ENCODE results near the gene TBC1D17. TPM values are rescaled to one million over a fixed set of nuclear protein-coding genes. Genes with fewer than 3 reads are reported as not detected.

Gene TBC1D17
- total RNA-seq, 6 experiments from 2014 or later: 42.8 to 53.3 (median 46.8) TPM

DNA sequence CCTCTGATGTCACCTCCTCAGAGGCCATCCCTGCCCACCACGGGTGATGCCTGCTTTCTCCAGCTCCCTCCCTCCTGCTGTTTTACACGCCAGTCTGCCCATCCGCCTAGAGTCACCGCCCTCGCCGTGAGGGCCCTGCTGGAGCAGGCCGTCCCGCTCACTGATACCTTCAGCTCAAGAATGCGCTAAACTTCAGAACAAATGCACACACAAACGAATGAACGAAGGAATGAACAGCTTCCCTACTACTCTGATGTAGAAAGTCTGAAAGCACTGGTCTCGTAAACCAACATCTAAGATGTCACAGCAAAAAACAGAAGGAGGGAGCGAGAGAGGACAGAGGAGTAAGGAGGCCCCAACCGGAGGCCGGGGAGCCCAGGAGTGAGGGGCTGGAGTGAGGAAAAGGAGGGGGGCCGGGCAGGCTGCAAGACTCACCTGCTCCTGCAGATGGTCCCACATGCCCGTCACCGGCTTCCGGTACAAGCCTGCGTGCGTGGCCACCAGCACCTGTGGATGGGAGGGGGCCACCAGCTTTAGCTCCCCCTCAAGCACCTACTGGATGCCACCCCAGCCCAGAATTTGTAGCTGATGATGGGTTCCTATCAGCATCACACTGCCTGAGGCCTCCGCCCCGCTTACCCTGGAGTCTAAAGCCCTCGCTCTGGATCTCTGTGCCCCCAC is 14.1 kb upstream of the TBC1D17 start:
- TF ChIP-seq, protein P1, sequence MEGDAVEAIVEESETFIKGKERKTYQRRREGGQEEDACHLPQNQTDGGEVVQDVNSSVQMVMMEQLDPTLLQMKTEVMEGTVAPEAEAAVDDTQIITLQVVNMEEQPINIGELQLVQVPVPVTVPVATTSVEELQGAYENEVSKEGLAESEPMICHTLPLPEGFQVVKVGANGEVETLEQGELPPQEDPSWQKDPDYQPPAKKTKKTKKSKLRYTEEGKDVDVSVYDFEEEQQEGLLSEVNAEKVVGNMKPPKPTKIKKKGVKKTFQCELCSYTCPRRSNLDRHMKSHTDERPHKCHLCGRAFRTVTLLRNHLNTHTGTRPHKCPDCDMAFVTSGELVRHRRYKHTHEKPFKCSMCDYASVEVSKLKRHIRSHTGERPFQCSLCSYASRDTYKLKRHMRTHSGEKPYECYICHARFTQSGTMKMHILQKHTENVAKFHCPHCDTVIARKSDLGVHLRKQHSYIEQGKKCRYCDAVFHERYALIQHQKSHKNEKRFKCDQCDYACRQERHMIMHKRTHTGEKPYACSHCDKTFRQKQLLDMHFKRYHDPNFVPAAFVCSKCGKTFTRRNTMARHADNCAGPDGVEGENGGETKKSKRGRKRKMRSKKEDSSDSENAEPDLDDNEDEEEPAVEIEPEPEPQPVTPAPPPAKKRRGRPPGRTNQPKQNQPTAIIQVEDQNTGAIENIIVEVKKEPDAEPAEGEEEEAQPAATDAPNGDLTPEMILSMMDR (IDR thresholded peaks at IDR 0.05): no peak

DNA sequence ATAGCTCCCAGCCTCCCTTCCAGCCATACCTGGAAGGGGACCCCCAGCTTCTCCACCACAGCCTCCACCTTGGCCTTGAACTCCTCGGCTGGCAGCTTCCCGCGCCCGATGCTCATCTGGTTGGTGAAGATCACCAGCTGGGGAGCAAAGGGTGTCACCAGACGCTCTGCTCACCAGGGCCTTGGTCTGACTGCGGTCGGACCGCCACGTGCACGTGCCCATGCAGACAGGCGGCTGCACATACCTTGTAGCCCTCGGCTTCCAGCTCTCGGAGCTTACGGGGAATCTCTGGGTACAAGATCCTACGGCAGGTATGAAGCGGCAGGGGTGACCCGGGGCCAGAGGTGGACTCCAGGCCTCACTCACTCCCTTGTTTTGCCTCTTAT is 13.6 kb upstream of the TBC1D17 start:
- Mint-ChIP-seq H3K9me3 (peaks cover 5% of the 10 kb centered on the region; the same call in 1 of the 2 replicates), H3K36me3 (ENCODE audit: low read depth) (peaks cover 36% of the 10 kb centered on the region)
- TF ChIP-seq, protein P1 (IDR thresholded peaks at IDR 0.05): no peak

More for the DNA sequence above, 14.1 kb upstream of the TBC1D17 start:
- no peak for DNase-seq
- H3K27ac Mint-ChIP-seq: peak overlapping the region; percentile 51; the same call in 1 of the 2 replicates
- peaks cover 19% of the 10 kb centered on the region for H3K27me3 Mint-ChIP-seq (ENCODE audit: insufficient read depth)
- peaks cover 44% of the 10 kb centered on the region for H3K4me1 Mint-ChIP-seq (ENCODE audit: low read depth)
- peaks cover 5% of the 10 kb centered on the region; the same call in 1 of the 2 replicates for H3K9me3 Mint-ChIP-seq
- H3K4me3 Mint-ChIP-seq: no peak overlapping the region
- H3K36me3 Mint-ChIP-seq (ENCODE audit: low read depth): peaks cover 38% of the 10 kb centered on the region

DNA sequence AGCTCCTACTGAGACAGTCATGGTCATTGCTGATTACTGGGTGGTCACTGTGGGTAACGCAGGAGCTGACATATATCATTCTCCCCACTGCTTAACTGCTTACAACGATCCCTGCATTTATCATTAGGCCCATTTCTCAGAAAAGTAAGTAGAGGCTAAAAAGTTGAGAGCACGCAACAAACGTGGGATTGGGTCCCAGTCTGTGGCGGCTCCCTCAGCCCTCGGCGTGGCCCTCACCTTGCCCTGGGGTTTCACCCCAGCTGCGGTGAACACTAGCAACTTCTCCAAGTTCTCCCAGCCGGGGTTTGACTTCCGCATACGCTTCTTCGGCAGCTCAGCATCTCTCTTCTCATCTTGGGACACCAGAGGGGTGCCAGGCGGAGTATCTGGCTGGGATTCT is 12.6 kb upstream of the TBC1D17 start:
- Mint-ChIP-seq H3K4me3 (peak overlapping the region; percentile 97; the same call in 1 of the 2 replicates), H3K27me3 (ENCODE audit: insufficient read depth) (peaks cover 14% of the 10 kb centered on the region), H3K27ac (no peak overlapping the region), H3K4me1 (ENCODE audit: low read depth) (peaks cover 30% of the 10 kb centered on the region), H3K9me3 (peaks cover 5% of the 10 kb centered on the region; the same call in 1 of the 2 replicates), H3K36me3 (ENCODE audit: low read depth) (peaks cover 33% of the 10 kb centered on the region)
- DNase-seq: no peak
- TF ChIP-seq, protein P1 (IDR thresholded peaks at IDR 0.05): no peak

More for the DNA sequence above, 13.6 kb upstream of the TBC1D17 start:
- no peak overlapping the region for H3K4me3 Mint-ChIP-seq
- H3K4me1 Mint-ChIP-seq (ENCODE audit: low read depth): peaks cover 40% of the 10 kb centered on the region
- DNase-seq: no peak
- peaks cover 19% of the 10 kb centered on the region for H3K27me3 Mint-ChIP-seq (ENCODE audit: insufficient read depth)
- H3K27ac Mint-ChIP-seq: no peak overlapping the region

DNA sequence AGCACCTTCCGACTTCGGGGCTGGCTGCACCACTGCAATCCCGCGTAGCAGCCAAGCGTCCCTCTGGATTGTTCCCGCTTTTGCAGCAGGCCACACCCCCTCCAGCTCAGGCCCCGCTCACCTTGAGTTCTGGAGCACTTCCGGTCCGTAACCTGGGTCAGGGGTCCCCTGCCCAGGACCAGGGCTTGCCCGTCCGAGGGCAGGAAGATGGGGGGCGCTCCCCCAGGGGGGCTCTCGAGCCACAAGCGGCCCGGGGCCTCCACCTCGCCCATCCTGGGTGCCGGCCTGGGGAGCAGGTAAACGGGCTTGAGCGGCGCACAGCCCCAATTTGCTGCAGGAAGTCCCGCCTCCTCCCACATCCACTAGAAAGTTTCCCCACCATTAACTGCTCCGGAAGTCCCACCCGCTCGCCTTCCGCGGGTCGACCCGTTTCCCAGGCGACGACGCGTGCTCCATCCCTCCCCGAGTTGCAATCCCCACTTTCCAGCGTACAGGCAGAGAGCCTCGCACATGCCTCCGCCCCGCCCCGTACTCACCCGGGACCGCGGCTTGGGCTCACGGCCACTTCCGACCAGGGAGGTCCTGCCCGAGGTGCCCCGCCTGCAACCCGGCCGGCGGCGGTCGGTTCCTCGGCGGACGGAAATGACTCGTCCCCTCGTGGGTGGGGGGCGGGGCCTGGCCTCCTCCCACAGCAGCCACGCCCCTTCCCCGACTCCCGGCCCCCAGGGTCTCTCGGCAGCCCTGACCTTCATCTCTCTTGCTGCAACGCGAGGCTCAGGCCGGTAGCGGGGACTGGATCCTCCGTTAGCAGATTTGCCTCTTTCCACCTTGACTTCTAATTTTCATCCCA is 10.3 kb upstream of the TBC1D17 start, which contains the start of gene PNKP:
TSS of gene PNKP (minus strand) at position 644 of the 850 bp plus-strand sequence. CDS start at position 272, 372 bp downstream.
- peaks cover 5% of the 10 kb centered on the region; the same call in 1 of the 2 replicates for H3K9me3 Mint-ChIP-seq
- H3K36me3 Mint-ChIP-seq (ENCODE audit: low read depth): peaks cover 38% of the 10 kb centered on the region
- DNase-seq: peak; percentile 88
- H3K4me3 Mint-ChIP-seq: peak within 1 kb of the TSS; percentile 97
- TF ChIP-seq, protein P1 (IDR thresholded peaks at IDR 0.05): 0 out of 2 replicates have a peak, but pooled peaks have one; percentile 1
- peaks cover 43% of the 10 kb centered on the region for H3K4me1 Mint-ChIP-seq (ENCODE audit: low read depth)
- no peak within 1 kb of the TSS; the same call in 1 of the 2 replicates for H3K27ac Mint-ChIP-seq
- peaks cover 13% of the 10 kb centered on the region for H3K27me3 Mint-ChIP-seq (ENCODE audit: insufficient read depth)

DNA sequence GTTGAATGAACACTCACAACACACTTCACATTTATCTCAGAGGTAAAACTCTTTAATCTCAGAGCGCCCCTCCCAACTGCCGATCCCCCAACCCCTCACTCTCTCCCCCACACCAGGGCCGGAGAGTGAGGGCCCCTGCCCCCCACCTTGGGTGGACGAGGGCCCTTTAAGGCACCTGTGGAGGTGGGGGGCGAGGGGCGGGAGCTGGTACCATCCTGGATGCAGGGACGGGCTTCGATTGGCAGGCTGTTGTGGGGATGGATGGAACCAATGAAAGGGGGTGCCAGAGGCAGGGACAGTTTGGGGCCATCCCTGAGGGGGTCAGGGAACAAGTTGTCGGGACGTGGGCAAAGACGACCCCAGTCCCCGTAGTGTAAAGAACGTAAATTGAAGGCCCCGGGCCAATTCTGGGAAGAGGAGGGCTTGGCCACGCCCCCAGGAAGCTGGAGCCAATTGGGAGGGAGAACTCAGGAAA is 8.5 kb upstream of the TBC1D17 start:
- DNase-seq: no peak
- H3K9me3 Mint-ChIP-seq: peaks cover 5% of the 10 kb centered on the region; the same call in 1 of the 2 replicates
- H3K4me1 Mint-ChIP-seq (ENCODE audit: low read depth): peaks cover 44% of the 10 kb centered on the region
- peaks cover 33% of the 10 kb centered on the region for H3K36me3 Mint-ChIP-seq (ENCODE audit: low read depth)
- peaks cover 8% of the 10 kb centered on the region for H3K27me3 Mint-ChIP-seq (ENCODE audit: insufficient read depth)
- TF ChIP-seq, protein P1 (IDR thresholded peaks at IDR 0.05): no peak
- no peak overlapping the region for H3K27ac Mint-ChIP-seq
- H3K4me3 Mint-ChIP-seq: no peak overlapping the region

Measured in HFFc6 (cell line).